Kidney epithelial cell (primary cell): ENCODE data around the gene LIF. TPM values are rescaled to one million over a fixed set of nuclear protein-coding genes. Genes with fewer than 3 reads are reported as not detected.

Experiments
- DNase-seq: peaks from one replicate; pipeline ENCODE4 v3.0.0-alpha.2; 2010; ENCODE audit warnings: low read depth
- H3K27me3 ChIP-seq: 2 replicates; pipeline ENCODE4 v1.6.0; 2011; ENCODE audit warnings: low read length; ENCODE audit not compliant: control insufficient read depth, insufficient read depth
- H3K36me3 ChIP-seq: 2 replicates; pipeline ENCODE4 v1.5.1; 2011; ENCODE audit warnings: low read length; ENCODE audit not compliant: control insufficient read depth, insufficient read depth
- H3K4me3 ChIP-seq: 2 replicates; pipeline ENCODE4 v1.5.1; 2011; ENCODE audit warnings: low read depth, mild to moderate bottlenecking, control low read depth, low read length
- total RNA-seq: library from RNA; depleted of rRNA; stranded (reverse); fragments of >200 nt; gene quantifications from 2 replicates; pipeline ENCODE4 v1.2.3, GENCODE V29; 2015
- TF ChIP-seq, protein P1 (sequence below): IDR thresholded peaks from 2 replicates; pipeline ENCODE4 v1.5.1; 2011; ENCODE audit warnings: mild to moderate bottlenecking, moderate library complexity, low read length, control low read depth, inconsistent platforms; ENCODE audit not compliant: insufficient read depth, poor library complexity, severe bottlenecking

The LIF gene
- total RNA-seq, 1 donor from 2014 or later, result 112 TPM

DNA sequence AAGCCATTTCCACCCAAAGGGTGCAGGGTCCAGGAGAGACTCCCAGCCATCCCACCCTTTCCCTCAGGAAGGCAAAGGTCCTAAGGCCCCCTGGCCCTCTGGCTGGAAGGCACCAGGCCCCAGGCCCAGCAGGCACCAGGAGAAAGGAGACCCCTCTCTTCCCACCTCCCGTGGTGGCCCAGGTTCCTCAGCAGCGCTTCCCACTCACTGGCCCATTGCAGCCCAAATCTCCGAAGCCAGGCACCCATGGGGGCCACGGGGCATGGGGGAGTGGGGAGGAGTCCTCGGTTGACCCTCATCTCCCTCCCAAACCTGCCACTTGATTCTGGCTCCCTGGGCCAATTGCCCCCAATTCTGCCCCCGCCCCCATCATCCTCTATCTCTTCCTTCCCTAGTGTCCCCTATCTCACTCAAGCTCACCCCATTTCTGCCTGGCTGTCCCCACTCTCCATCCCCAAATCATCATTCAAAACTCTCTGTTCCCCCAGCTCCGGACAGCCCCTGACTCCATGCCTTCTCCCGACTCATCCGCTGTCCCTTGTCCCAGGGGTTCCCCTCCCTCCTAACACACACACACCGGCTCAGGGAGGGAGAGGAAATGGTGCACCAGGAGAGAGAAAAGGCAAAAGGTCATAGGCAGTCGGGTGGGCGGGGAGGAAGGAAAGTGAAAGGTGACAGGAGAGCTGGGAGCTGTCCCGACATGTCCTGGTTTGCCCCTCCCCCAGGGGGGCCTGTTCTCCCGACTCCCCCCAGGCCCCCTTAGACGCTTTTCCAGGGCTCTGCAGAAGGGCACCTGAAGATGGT lies 1.2 kb downstream of the LIF start:
- TF ChIP-seq, protein P1, sequence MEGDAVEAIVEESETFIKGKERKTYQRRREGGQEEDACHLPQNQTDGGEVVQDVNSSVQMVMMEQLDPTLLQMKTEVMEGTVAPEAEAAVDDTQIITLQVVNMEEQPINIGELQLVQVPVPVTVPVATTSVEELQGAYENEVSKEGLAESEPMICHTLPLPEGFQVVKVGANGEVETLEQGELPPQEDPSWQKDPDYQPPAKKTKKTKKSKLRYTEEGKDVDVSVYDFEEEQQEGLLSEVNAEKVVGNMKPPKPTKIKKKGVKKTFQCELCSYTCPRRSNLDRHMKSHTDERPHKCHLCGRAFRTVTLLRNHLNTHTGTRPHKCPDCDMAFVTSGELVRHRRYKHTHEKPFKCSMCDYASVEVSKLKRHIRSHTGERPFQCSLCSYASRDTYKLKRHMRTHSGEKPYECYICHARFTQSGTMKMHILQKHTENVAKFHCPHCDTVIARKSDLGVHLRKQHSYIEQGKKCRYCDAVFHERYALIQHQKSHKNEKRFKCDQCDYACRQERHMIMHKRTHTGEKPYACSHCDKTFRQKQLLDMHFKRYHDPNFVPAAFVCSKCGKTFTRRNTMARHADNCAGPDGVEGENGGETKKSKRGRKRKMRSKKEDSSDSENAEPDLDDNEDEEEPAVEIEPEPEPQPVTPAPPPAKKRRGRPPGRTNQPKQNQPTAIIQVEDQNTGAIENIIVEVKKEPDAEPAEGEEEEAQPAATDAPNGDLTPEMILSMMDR, result no peak
- DNase-seq, result no peak
- H3K27me3 ChIP-seq, result no peaks in the 10 kb centered on the region
- peaks cover 8% of the 10 kb centered on the region for H3K36me3 ChIP-seq
- H3K4me3 ChIP-seq, result peak overlapping the region; percentile 41

DNA sequence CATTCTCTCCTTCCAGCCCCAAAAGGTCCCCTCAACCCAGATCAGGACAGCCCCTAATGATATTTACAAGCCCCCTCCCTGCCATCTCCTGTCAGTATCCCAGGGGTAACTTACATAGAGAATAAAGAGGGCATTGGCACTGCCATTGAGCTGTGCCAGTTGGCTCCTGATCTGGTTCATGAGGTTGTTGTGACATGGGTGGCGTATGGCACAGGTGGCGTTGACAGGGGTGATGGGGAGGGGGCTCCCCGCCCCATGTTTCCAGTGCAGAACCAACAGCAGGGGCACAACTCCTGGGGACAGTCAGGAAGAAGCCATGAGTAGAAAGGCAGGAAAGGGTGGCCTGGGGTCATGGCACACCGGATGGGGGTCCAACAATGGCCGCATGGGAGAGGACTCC lies 1.9 kb downstream of the LIF start:
- peak overlapping the region; percentile 41 for H3K4me3 ChIP-seq
- TF ChIP-seq, protein P1, result no peak
- H3K36me3 ChIP-seq, result peaks cover 8% of the 10 kb centered on the region
- no peaks in the 10 kb centered on the region for H3K27me3 ChIP-seq
- DNase-seq, result no peak

DNA sequence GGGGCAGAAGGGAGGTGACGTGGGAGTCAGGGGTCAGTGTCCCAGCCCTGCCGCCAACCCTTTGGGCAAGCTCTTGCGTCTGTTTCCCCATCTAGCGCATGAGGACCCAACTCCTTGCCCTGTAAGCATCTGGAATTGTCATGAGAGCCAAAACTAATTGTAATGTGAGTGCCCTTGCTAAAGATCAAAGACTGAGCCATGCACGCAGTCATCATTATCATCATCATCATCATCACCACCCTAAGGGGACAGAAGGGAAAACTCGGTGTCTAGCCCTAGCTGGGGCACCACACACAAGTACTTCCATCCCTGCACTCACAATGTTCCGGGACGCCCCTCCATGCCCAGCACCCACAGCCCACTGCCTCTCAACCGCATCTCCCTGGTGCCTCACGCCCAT lies 2.5 kb downstream of the LIF start:
- H3K36me3 ChIP-seq, result peaks cover 8% of the 10 kb centered on the region
- TF ChIP-seq, protein P1, result no peak
- no peaks in the 10 kb centered on the region for H3K27me3 ChIP-seq
- H3K4me3 ChIP-seq, result no peak overlapping the region
- DNase-seq, result no peak

DNA sequence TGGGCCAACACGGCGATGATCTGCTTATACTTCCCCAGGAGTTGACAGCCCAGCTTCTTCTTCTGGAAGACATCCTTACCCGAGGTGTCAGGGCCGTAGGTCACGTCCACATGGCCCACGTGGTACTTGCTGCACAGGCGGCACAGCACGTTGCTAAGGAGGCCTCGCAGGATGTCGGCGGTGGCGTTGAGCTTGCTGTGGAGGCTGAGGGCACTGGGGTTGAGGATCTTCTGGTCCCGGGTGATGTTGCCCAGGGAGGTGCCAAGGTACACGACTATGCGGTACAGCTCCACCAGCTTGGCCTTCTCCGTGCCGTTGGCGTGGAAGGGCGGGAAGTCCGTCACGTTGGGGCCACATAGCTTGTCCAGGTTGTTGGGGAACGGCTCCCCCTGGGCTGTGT lies 2.9 kb downstream of the LIF start:
- no peaks in the 10 kb centered on the region for H3K27me3 ChIP-seq
- H3K4me3 ChIP-seq, result no peak overlapping the region
- H3K36me3 ChIP-seq, result peaks cover 8% of the 10 kb centered on the region
- TF ChIP-seq, protein P1, result no peak
- DNase-seq, result no peak

DNA sequence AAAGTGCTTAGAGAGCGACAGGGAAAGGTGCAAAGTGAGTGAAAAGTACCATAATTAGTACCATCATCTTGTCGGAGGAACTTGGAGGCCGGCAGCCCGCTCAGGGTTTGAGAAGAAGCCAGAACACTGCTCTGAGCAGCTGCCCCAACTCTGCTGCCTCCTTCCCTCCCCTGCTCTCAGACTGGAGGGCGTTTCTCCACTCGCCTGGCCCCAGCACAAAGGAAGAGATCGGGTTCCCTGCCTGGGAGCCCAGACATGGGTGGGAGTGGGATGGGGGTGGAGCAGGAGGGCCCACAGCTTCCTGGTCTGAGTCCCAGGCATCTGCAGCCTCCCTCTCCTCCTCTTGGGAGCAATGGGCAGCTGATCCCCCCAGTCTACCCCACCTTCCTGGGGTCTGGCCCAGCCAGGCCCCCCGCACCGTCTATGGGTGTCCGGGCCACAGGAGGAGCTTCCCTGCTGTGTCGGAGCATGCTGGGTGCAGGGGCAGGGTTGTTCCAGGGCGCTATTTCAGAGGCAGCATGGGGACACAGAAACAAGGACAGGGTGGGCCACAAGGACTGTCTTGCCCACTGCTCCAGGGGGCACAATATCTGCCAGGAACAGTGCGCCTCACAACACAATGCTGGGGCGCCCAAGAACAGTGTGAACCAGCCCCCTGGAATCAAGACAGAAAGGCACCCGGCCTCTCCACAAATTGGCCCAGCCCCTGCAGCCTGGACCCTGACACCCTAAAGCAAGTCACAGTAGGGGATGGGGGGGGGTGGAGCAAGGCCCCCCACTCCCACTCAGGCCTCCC lies 4.8 kb downstream of the LIF start:
- TF ChIP-seq, protein P1, result no peak
- H3K27me3 ChIP-seq, result no peaks in the 10 kb centered on the region
- H3K4me3 ChIP-seq, result no peak overlapping the region
- peaks cover 8% of the 10 kb centered on the region for H3K36me3 ChIP-seq
- no peak for DNase-seq
